Ramos (cell line): Measurements from ENCODE around the gene STK32C.

Source experiments
- in situ Hi-C: fragments of 300-500 bp; cut with MboI; formaldehyde crosslinking; loops from one replicate; pipeline ENCODE4 v1.14.3; 2022; ENCODE audit warnings: low sequenced_read_pairs; ENCODE audit not compliant: unreplicated experiment

Gene STK32C

GRCh38 chr10:132181691-132182425 is 125.9 kb downstream of the STK32C start:
- in situ Hi-C loops = no loop called here

DNA sequence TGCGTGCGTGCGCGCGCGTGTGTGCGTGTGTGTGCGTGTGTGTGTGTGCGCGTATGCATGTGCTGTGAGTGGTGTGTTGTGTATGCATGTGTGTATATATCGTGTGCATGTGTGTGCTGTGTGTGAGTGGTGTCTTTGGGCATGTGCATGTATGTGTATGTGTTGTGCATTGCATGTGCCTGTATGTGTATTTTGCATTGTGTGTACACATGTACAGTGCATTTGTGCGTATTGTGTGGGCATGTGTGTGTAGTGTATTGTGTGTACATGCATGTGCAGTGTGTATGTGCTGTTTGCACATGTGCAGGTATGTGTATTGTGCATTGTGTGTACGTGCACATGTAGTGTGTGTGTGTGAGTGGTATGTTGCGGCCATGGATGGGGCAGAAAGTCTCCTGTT is 127.0 kb downstream of the STK32C start:
- in situ Hi-C loops = no loop called here

GRCh38 chr10:132179551-132180392 is 128.0 kb downstream of the STK32C start:
- in situ Hi-C loops = no loop called here

GRCh38 chr10:132178672-132179545 is 128.8 kb downstream of the STK32C start:
- in situ Hi-C loops = no loop called here

- in situ Hi-C loops = no loop called here
These were observed 129.7 kb downstream of the STK32C start for GRCh38 chr10:132178046-132178445.

DNA sequence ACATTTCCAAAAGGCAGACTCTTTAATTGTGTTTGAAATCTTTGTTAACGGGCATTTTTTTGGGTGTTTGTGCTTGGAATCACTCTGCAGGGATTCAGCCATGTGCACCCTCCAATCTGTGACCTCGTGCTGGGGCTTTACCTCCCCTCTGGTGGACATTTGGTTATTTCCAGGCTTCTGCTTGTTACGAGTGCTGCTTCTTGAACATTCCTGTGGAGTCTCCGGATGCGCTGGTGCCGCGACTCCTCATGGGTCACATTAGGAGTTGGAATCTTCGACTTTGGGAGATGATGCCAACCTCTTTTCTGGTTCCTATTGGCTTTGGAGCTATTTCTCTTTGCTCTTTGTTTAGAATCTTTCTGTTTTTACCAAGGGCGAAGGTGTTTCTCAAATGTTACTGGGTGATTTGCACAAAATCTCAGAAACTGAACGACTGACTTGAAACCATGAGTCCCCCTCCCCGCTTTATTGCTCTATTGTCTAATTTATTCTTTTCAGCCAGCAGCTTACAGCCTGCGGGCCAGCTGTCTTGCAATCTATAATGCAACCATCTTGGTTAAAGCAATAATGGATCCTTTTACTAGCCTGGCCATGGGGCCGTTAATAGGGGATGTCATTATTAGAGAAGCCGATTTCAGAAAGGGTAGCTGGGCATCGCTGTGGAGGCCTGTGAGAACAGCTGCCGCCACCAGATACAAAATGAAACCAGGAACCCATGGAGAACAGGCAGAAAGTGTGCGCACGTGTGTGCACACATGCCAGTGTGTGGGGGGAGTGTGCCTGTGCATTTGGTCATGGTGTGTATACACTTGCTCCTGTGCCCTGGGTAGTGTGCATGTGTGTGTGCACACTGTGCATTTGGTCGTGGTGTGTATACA is 130.9 kb downstream of the STK32C start:
- in situ Hi-C loops = no loop called here

- in situ Hi-C loops = no loop called here
These were observed 131.7 kb downstream of the STK32C start for GRCh38 chr10:132175907-132176581.

DNA sequence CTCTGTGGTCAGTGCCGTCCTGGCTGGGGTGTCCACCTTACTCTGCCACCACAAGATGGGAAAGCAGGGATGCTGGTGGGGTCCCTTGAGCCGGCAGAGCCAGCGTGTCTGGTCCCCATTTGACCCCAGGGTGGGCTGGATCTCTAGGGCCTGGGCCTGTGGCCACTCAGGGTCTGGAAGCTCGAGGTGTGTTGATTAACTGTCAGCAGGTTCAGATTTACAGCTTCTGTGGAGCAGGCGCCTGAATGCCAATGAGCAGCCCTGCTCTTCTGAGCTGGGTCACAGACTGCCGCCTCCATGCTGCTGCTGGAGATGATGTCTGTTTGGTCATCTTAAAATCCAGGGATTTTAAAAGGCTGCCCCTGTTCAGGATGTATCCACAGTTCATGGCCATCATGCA is 132.3 kb downstream of the STK32C start:
- in situ Hi-C loops = no loop called here

GRCh38 chr10:132174237-132174636 is 133.5 kb downstream of the STK32C start:
- in situ Hi-C loops = no loop called here

DNA sequence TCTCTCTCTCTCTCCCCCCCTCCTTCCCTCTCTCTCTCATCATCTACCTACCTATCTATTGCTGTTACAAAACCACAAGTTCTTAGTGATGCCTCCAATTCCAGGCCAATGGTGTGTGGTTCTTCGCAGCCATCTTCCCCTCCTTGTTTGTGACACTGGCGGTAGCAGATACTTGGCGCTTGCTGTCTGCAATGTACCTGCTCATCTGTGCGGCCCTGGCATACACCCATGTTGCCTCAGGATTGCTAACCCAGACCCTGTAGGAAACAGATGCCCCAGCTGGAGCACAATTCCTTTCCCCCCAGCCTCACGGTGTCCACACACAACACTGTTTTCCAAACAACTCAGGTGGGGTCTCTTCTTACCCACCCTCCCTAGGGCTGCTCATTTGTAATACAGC is 134.6 kb downstream of the STK32C start:
- in situ Hi-C loops = no loop called here

DNA sequence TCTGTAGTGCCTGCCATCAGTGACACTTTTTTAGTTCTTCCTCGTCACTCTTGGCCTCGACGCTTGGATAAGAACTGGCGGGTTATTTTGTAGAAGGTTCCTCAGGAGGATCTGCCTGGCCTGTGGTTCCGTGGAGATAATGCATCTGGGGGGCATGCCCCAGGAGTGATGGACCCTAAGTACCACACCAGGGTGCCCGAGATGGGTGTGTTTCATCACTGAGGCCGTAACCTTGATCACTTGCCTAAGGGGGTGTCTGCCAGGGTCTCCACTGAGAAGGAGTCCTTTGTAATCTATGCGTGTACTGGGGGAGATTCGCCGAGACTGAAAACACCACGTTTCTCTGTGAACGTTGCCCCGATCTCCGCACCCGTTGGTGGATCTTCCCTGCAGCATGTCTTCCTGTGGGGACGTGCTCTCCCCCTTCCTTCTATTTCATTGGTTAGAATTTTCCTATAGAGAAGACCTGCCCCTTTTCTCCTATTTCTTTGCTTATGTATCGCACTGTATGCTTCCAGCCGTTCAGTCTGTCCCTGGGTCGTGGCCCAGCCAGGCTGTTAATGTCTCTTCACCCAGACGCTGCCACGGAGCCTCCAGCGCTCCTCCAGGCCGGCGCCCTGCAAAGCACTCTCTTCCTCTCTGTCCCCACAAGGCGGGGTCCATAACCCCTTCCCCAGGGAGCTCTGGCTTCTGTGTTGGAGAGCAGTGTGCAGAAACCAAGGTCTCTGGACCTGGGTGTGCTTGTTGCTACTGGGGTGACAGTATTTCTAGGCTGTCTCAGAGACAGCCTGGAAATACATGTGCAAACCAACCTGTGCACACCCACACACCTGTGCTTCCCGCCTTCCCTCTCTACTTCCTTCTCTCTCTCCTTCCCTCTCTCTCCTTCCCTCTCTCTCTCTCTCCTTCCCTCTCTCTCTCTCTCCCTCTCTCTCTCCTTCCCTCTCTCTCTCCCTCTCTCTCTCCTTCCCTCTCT is 135.4 kb downstream of the STK32C start:
- in situ Hi-C loops = no loop called here

GRCh38 chr10:132170561-132171361 is 137.0 kb downstream of the STK32C start:
- in situ Hi-C loops = no loop called here

DNA sequence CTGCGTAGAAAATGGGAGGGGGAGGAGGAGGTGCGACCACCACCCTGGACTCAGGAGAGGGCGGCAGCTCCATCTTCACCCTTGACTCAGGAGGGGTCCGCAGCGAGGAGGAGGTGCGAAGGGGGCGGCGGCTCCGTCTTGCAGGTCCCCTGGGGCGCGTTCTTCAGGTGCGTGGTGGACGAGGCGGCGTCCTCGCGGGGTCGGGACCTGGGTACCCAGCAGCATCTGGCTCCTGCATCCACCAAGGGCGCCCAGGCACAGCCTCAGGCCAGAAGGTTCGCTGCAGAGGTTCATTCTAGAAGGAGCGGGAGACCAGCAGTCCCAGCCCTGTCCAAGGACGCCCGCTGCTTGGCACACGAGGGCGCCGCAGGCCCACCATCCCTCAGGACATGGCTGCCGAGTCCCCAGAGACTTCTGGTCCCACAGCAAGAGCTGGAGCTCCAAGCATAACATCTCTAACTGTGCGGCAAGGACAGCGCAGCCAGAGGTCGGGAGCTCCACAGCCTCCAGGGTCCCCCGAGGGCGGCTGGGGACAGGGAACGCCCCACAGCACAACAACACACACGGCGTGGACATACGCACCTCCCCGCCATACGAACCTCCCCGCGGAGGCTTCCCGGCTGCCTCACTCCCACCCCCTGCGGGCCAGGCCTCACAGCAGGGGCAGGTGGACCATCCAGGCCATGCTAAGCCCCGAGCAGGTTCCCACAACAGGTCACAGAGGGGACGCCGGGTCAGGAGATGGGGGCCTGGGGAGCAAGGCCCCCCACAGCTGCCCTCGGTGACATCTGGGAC is 137.8 kb downstream of the STK32C start:
- in situ Hi-C loops = loop anchor here (10.0 kb wide), 1 partner anchor 165 kb away; the partner anchor contains the start of gene LRRC27

- in situ Hi-C loops = loop anchor here (10.0 kb wide), 1 partner anchor 166 kb away; the partner anchor contains the start of gene LRRC27
These were observed 138.6 kb downstream of the STK32C start for GRCh38 chr10:132169031-132169765.

- in situ Hi-C loops = loop anchor here (10.0 kb wide), 1 partner anchor 166 kb away; the partner anchor contains the start of gene LRRC27
These were observed 139.1 kb downstream of the STK32C start for GRCh38 chr10:132168571-132169030.
